Spleen (tissue), 11 donors: ENCODE measurements around the gene GTF2A1. TPM values are rescaled to one million over a fixed set of nuclear protein-coding genes. Genes with fewer than 3 reads are reported as not detected.

Experiments
- DNase-seq: peaks from one replicate; pipeline ENCODE4 v3.0.0-alpha.2; 2020
- H3K27ac ChIP-seq, 8 donors: fragments of 200-600 bp; sonication (generic) in 7 of 8; 1 replicate in 4 of 8; 2 replicates in 4 of 8; pipeline versions ENCODE4 v1.5.0 to v1.8.0; 2016 to 2021; ENCODE audit warnings: inconsistent platforms in 4 of 8, mild to moderate bottlenecking in 4 of 8, moderate library complexity in 1 of 8
- H3K27me3 ChIP-seq, 7 donors: fragments of 200-600 bp; sonication (generic) in 6 of 7; replicated peaks in 1 of 7; 1 replicate in 4 of 7; 2 replicates in 3 of 7; pipeline versions ENCODE4 v1.5.0 to v1.8.0; 2016 to 2021; ENCODE audit warnings: inconsistent platforms in 3 of 7, mild to moderate bottlenecking in 1 of 7
- H3K36me3 ChIP-seq, 6 donors: fragments of 200-600 bp; sonication (generic) in 5 of 6; 1 replicate in 4 of 6; 2 replicates in 2 of 6; pipeline versions ENCODE4 v1.5.0 to v1.8.0; 2016 to 2021; ENCODE audit warnings: inconsistent platforms in 2 of 6
- H3K4me1 ChIP-seq, 6 donors: fragments of 200-600 bp; sonication (generic) in 5 of 6; 1 replicate in 3 of 6; 2 replicates in 3 of 6; pipeline versions ENCODE4 v1.5.0 to v1.8.0; 2016 to 2021; ENCODE audit warnings: inconsistent platforms in 3 of 6
- H3K4me3 ChIP-seq, 8 donors: fragments of 200-600 bp; sonication (generic) in 7 of 8; 1 replicate in 4 of 8; 2 replicates in 4 of 8; pipeline versions ENCODE4 v1.5.0 to v1.8.0; 2016 to 2021; ENCODE audit warnings: inconsistent platforms in 4 of 8, mild to moderate bottlenecking in 4 of 8, moderate library complexity in 2 of 8
- H3K9me3 ChIP-seq, 8 donors: fragments of 200-600 bp; sonication (generic) in 7 of 8; 1 replicate in 4 of 8; 2 replicates in 4 of 8; pipeline versions ENCODE4 v1.5.0 to v1.8.0; 2016 to 2021; ENCODE audit warnings: inconsistent platforms in 4 of 8
- POLR2A ChIP-seq, 3 donors: fragments of 450-650 bp; IDR thresholded peaks; one replicate each; pipeline ENCODE4 v1.5.1; 2017; ENCODE audit warnings: antibody characterized with exemption in 3 of 3, mild to moderate bottlenecking in 1 of 3
- POLR2AphosphoS5 ChIP-seq, 3 donors: sonication (generic); formaldehyde crosslinking; IDR thresholded peaks; one replicate each; pipeline ENCODE4 v1.5.1; 2017; ENCODE audit warnings: antibody characterized with exemption in 3 of 3
- WGBS, 5 donors: extraction: QIAGEN DNeasy Blood & Tissue Kit in 3 of 5; methylation state at CpG; one replicate each; pipeline versions ENCODE4 v1.1.5 to v1.1.7; 2013 to 2018; 5-methylcytosine and 5-hydroxymethylcytosine counted together
- intact Hi-C: fragments of 100-400 bp; cut with DNase I; formaldehyde crosslinking; loops from one replicate; pipeline ENCODE4 v1.15.0; 2023; ENCODE audit warnings: low total_unique reads
- polyA plus RNA-seq, 3 donors: library from polyadenylated mRNA; stranded (reverse); fragments of 200-250 nt; gene quantifications; one replicate each; pipeline ENCODE4 v1.2.1, GENCODE V29; 2013
- total RNA-seq, 7 donors: library from RNA; depleted of rRNA in 3 of 7; stranded (reverse); fragments of >200 nt in 3 of 7; fragmentation: NEBNext Ultra II Directional in 4 of 7; extraction: Animal tissue kit (Norgen Biotek cat#: 25700) in 4 of 7; gene quantifications; one replicate each; pipeline versions ENCODE4 v1.1.0 to v1.2.1, GENCODE V29; 2016 to 2021
- TF ChIP-seq, protein P1 (sequence below), 11 experiments: fragments of 200-600 bp in 7 of 11; fragments of 450-650 bp in 4 of 11; sonication (generic) in 4 of 11; IDR thresholded peaks in 8 of 11; conservative IDR thresholded peaks in 3 of 11; 1 replicate in 7 of 11; 2 replicates in 4 of 11; pipeline versions ENCODE4 v1.4.0 to v1.8.0; 2016 to 2021; ENCODE audit warnings: antibody characterized with exemption in 11 of 11, inconsistent platforms in 4 of 11, mild to moderate bottlenecking in 1 of 11
- donor health status: healthy with polysubstance abuse.
- donor health status: DM: no; HTN: no; CAD: no; lungs with moderate emphysema.
- donor health status: DM: no; HTN: no; CAD: no.
- donor health status: Bipolar disorder and iron deficiency.
- donor health status: healthy.
- donor health status: DM: no; HTN: no; CAD: no.
- donor health status: DM: yes; HTN: yes; CAD: no.

The GTF2A1 gene
- total and polyA plus RNA-seq, 10 donors, result 5.1 to 40.7 (median 27.5) TPM

GRCh38 chr14:81206115-81206514, 14.6 kb downstream of the GTF2A1 start:
- Histone ChIP-seq H3K4me1 (peaks cover 3 to 52% (median 18%) of the 10 kb centered on the region in 6 donors), H3K27me3 (no peaks in the 10 kb centered on the region), H3K36me3 (peaks cover 0 to 95% (median 41%) of the 10 kb centered on the region in 6 donors), H3K4me3 (no peak overlapping the region), H3K9me3 (no peaks in the 10 kb centered on the region), H3K27ac (no peak overlapping the region)
- no peak for TF ChIP-seq POLR2A (IDR thresholded peaks at IDR 0.05)
- TF ChIP-seq, protein P1, sequence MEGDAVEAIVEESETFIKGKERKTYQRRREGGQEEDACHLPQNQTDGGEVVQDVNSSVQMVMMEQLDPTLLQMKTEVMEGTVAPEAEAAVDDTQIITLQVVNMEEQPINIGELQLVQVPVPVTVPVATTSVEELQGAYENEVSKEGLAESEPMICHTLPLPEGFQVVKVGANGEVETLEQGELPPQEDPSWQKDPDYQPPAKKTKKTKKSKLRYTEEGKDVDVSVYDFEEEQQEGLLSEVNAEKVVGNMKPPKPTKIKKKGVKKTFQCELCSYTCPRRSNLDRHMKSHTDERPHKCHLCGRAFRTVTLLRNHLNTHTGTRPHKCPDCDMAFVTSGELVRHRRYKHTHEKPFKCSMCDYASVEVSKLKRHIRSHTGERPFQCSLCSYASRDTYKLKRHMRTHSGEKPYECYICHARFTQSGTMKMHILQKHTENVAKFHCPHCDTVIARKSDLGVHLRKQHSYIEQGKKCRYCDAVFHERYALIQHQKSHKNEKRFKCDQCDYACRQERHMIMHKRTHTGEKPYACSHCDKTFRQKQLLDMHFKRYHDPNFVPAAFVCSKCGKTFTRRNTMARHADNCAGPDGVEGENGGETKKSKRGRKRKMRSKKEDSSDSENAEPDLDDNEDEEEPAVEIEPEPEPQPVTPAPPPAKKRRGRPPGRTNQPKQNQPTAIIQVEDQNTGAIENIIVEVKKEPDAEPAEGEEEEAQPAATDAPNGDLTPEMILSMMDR (IDR thresholded peaks at IDR 0.05 in 8 of 11, conservative IDR thresholded peaks at IDR 0.05 in 3 of 11), result no peak
- no peak for TF ChIP-seq POLR2AphosphoS5 (IDR thresholded peaks at IDR 0.05)
- no peak for DNase-seq
- intact Hi-C loops, result no loop called here
- 83 to 91% (median 84%) methylated on average over 4 of the region's 4 CpGs for WGBS, 5 donors

GRCh38 chr14:81205639-81206038, 15.1 kb downstream of the GTF2A1 start:
- intact Hi-C loops, result no loop called here
- 92 to 98% (median 95%) methylated on average over 4 of the region's 4 CpGs for WGBS, 5 donors
- peaks cover 0 to 95% (median 43%) of the 10 kb centered on the region in 6 donors for H3K36me3 ChIP-seq

GRCh38 chr14:81200054-81200453, 20.7 kb downstream of the GTF2A1 start:
- intact Hi-C loops, result no loop called here
- TF ChIP-seq POLR2A (IDR thresholded peaks at IDR 0.05) (no peak), POLR2AphosphoS5 (IDR thresholded peaks at IDR 0.05) (no peak)
- TF ChIP-seq, protein P1 (IDR thresholded peaks at IDR 0.05 in 8 of 11, conservative IDR thresholded peaks at IDR 0.05 in 3 of 11), result no peak
- peak overlapping the region in 1 of 8 donors; percentile 12 for H3K27ac ChIP-seq
- peaks cover 0 to 13% (median 0%) of the 10 kb centered on the region in 6 donors for H3K4me1 ChIP-seq
- no peak overlapping the region for H3K4me3 ChIP-seq
- no peaks in the 10 kb centered on the region for H3K9me3 ChIP-seq
- H3K27me3 ChIP-seq, result no peaks in the 10 kb centered on the region
- no peak for DNase-seq
- 66 to 79% (median 78%) methylated on average over 6 of the region's 6 CpGs for WGBS, 5 donors
- peaks cover 0 to 97% (median 64%) of the 10 kb centered on the region in 6 donors for H3K36me3 ChIP-seq

More at GRCh38 chr14:81205639-81206038, 15.1 kb downstream of the GTF2A1 start:
- no peaks in the 10 kb centered on the region for H3K9me3 ChIP-seq
- no peak overlapping the region for H3K4me3 ChIP-seq
- peaks cover 3 to 48% (median 17%) of the 10 kb centered on the region in 6 donors for H3K4me1 ChIP-seq
- no peaks in the 10 kb centered on the region for H3K27me3 ChIP-seq
- TF ChIP-seq, protein P1 (IDR thresholded peaks at IDR 0.05 in 8 of 11, conservative IDR thresholded peaks at IDR 0.05 in 3 of 11), result no peak
- TF ChIP-seq POLR2AphosphoS5 (IDR thresholded peaks at IDR 0.05) (no peak), POLR2A (IDR thresholded peaks at IDR 0.05) (no peak)
- no peak for DNase-seq
- H3K27ac ChIP-seq, result no peak overlapping the region

DNA sequence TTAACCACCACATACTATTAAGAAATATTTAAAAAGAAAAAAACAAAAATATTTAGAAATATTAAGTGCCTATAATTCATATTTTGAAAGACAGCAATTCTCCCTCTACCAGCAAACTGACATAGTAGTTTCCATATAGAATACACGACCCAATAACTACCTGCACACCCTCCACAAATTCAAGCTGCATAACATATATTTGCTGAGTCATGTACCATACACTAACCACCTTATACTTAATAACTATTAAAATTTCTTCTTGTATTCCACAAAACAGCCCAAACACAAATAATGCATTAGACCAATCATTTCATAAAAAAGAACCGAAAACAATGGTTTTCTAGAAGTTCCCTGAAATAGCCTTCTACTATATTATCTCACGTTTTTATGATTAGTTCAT, 21.7 kb downstream of the GTF2A1 start:
- Histone ChIP-seq H3K9me3 (no peaks in the 10 kb centered on the region), H3K27me3 (no peaks in the 10 kb centered on the region), H3K27ac (no peak overlapping the region), H3K4me1 (peaks cover 0 to 20% (median 0%) of the 10 kb centered on the region in 6 donors), H3K36me3 (peaks cover 0 to 97% (median 70%) of the 10 kb centered on the region in 6 donors), H3K4me3 (no peak overlapping the region)
- WGBS, 5 donors, result 85 to 93% (median 90%) methylated on average over 3 of the region's 3 CpGs
- TF ChIP-seq POLR2A (IDR thresholded peaks at IDR 0.05) (no peak), POLR2AphosphoS5 (IDR thresholded peaks at IDR 0.05) (no peak)
- TF ChIP-seq, protein P1 (IDR thresholded peaks at IDR 0.05 in 8 of 11, conservative IDR thresholded peaks at IDR 0.05 in 3 of 11), result no peak
- intact Hi-C loops, result no loop called here
- no peak for DNase-seq
